HEK293 (cell line): Measurements from ENCODE around the gene CYP24A1.

Experiments
- OSR2 ChIP-seq: fragments of 450-650 bp; formaldehyde crosslinking; IDR thresholded peaks from 2 replicates; pipeline ENCODE4 v1.5.1; 2016; ENCODE audit warnings: missing biosample characterization, missing genetic modification characterization
- TCF7L2 ChIP-seq: IDR thresholded peaks from 2 replicates; pipeline ENCODE4 v1.6.1; 2011; ENCODE audit warnings: low read depth, mild to moderate bottlenecking, inconsistent platforms, low read length, moderate library complexity, borderline replicate concordance
- ZBTB20 ChIP-seq: fragments of 450-650 bp; formaldehyde crosslinking; IDR thresholded peaks from 2 replicates; pipeline ENCODE4 v1.5.1; 2016; ENCODE audit warnings: missing biosample characterization, missing genetic modification characterization
- ZNF248 ChIP-seq: fragments of 450-650 bp; formaldehyde crosslinking; IDR thresholded peaks from 2 replicates; pipeline ENCODE4 v1.5.1; 2017; ENCODE audit warnings: missing biosample characterization, missing genetic modification characterization
- ZNF423 ChIP-seq: fragments of 450-650 bp; formaldehyde crosslinking; IDR thresholded peaks from 2 replicates; pipeline ENCODE4 v1.5.1; 2016; ENCODE audit warnings: missing biosample characterization, missing genetic modification characterization
- TF ChIP-seq, protein P1 (sequence below): fragments of 450-650 bp; formaldehyde crosslinking; IDR thresholded peaks from 2 replicates; pipeline ENCODE4 v1.5.1; 2016; ENCODE audit warnings: missing biosample characterization, missing genetic modification characterization
- TF ChIP-seq, protein P2 (sequence below): sonication (generic); formaldehyde crosslinking; IDR thresholded peaks from 2 replicates; pipeline ENCODE4 v1.8.1; 2022; ENCODE audit warnings: mild to moderate bottlenecking, moderate library complexity, missing genetic modification reagents

DNA sequence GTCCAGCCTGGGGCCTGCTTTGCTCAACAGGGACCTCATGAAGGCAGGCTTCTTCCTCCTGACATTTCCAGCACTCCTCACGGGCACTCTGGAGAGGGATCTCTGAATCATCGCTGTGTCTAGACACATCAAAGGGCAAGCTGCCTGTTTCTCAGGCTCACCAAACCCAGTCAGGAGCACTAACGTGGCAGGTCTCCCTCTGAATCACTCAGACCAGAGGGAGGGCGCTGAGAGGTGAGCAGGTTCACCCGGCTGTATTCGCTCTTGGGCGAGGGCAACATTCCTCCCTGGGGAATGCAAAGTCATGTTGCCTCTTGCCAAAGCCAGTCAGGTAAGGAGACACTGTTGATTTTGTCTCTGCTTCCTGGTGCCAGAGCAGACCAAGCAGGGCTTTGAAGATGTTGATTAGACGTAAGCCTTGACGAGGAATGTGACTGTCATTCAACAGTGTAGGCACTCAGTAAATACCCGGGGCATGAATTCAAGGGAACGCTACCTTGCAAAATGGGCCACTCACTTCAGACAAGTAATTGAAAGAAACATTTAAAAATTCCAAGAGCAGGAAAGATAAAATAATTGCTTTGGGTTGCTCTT, 50.1 kb downstream of the CYP24A1 start:
- TF ChIP-seq, protein P1, sequence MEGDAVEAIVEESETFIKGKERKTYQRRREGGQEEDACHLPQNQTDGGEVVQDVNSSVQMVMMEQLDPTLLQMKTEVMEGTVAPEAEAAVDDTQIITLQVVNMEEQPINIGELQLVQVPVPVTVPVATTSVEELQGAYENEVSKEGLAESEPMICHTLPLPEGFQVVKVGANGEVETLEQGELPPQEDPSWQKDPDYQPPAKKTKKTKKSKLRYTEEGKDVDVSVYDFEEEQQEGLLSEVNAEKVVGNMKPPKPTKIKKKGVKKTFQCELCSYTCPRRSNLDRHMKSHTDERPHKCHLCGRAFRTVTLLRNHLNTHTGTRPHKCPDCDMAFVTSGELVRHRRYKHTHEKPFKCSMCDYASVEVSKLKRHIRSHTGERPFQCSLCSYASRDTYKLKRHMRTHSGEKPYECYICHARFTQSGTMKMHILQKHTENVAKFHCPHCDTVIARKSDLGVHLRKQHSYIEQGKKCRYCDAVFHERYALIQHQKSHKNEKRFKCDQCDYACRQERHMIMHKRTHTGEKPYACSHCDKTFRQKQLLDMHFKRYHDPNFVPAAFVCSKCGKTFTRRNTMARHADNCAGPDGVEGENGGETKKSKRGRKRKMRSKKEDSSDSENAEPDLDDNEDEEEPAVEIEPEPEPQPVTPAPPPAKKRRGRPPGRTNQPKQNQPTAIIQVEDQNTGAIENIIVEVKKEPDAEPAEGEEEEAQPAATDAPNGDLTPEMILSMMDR (tag by site-specific recombination) = no peak
- TF ChIP-seq, protein P2, sequence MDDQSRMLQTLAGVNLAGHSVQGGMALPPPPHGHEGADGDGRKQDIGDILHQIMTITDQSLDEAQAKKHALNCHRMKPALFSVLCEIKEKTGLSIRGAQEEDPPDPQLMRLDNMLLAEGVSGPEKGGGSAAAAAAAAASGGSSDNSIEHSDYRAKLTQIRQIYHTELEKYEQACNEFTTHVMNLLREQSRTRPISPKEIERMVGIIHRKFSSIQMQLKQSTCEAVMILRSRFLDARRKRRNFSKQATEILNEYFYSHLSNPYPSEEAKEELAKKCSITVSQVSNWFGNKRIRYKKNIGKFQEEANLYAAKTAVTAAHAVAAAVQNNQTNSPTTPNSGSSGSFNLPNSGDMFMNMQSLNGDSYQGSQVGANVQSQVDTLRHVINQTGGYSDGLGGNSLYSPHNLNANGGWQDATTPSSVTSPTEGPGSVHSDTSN (CRISPR knock-in tag) = no peak
- TF ChIP-seq OSR2 (tag by site-specific recombination) (no peak), TCF7L2 (no peak), ZNF248 (tag by site-specific recombination) (no peak), ZBTB20 (tag by site-specific recombination) (no peak), ZNF423 (tag by site-specific recombination) (no peak)
